ENCODE results near the gene MARCHF4. TPM values are rescaled to one million over a fixed set of nuclear protein-coding genes. Genes with fewer than 3 reads are reported as not detected.

MARCHF4 gene
- total RNA-seq, 1 experiment from 2014 or later, result 0.26 TPM

- Histone ChIP-seq H3K9ac (ENCODE audit: extremely low read depth, insufficient read length, low read length) (no peak overlapping the region), H3K79me2 (ENCODE audit: insufficient read depth, low read length) (no peaks in the 10 kb centered on the region), H2AFZ (ENCODE audit: low read length) (no peak overlapping the region), H3K4me2 (ENCODE audit: insufficient read depth, insufficient read length, low read length) (no peak overlapping the region), H3K4me1 (ENCODE audit: insufficient read depth, low read length) (no peaks in the 10 kb centered on the region), H4K8ac (replicated peaks; ENCODE audit: insufficient read length, low read depth, low read length) (no peak overlapping the region), H3T11ph (ENCODE audit: low read length) (no peak overlapping the region), H3K14ac (ENCODE audit: insufficient read depth, low read length) (no peak overlapping the region), H4K5ac (ENCODE audit: insufficient read length, low read depth, low read length) (no peak overlapping the region), H3K79me1 (ENCODE audit: insufficient read depth, low read depth, low read length, poor library complexity, severe bottlenecking) (no peaks in the 10 kb centered on the region), H4K20me1 (ENCODE audit: control insufficient read depth, insufficient read depth, insufficient read length) (no peaks in the 10 kb centered on the region), H2BK5ac (ENCODE audit: insufficient read length, low read length) (no peak overlapping the region), H3K18ac (ENCODE audit: insufficient read length, low read depth, low read length) (no peak overlapping the region), H3K27me3 (ENCODE audit: insufficient read depth, low read length) (no peaks in the 10 kb centered on the region), H2BK120ac (ENCODE audit: low read depth, low read length, poor library complexity, severe bottlenecking) (no peak overlapping the region), H3K9me3 (ENCODE audit: control insufficient read depth, low read depth, low read length) (no peaks in the 10 kb centered on the region), H3K23ac (ENCODE audit: insufficient read length, low read depth, low read length) (no peak overlapping the region), H3K56ac (ENCODE audit: insufficient read length, low read depth, low read length) (no peak overlapping the region), H2BK20ac (ENCODE audit: low read depth, low read length, poor library complexity, severe bottlenecking) (no peak overlapping the region), H3K4ac (ENCODE audit: low read depth, low read length) (no peak overlapping the region), H3K27ac (ENCODE audit: insufficient read length, low read depth, low read length) (no peak overlapping the region), H2AK5ac (ENCODE audit: insufficient read length, low read length) (no peak overlapping the region), H2BK15ac (ENCODE audit: low read depth, low read length) (no peak overlapping the region), H2BK12ac (ENCODE audit: insufficient read length, low read depth, low read length) (no peak overlapping the region), H4K91ac (ENCODE audit: insufficient read length, low read depth, low read length) (no peak overlapping the region), H3K23me2 (ENCODE audit: insufficient read length, low read depth, low read length, poor library complexity, severe bottlenecking) (no peaks in the 10 kb centered on the region)
- no peak for TF ChIP-seq CTCF (conservative IDR thresholded peaks at IDR 0.05)
- peaks cover 12 to 25% of the 10 kb centered on the region in 2 experiments for H3K4me1 Mint-ChIP-seq
- no CpG with 5 or more reads among the region's 3 CpGs for WGBS (ENCODE audit: extremely low coverage, insufficient read length, low lambda C conversion rate)
- DNase-seq, result no peak
- no peak overlapping the region for H3K4me3 Mint-ChIP-seq
- peaks cover 30% of the 10 kb centered on the region for H3K27me3 Mint-ChIP-seq (ENCODE audit: low read depth)
- H3K36me3 Mint-ChIP-seq (ENCODE audit: insufficient read depth in 1 of 3, low read depth in 3 of 3), result no peaks in the 10 kb centered on the region
- H3K9me3 Mint-ChIP-seq, result no peaks in the 10 kb centered on the region
- no peak overlapping the region for H3K27ac Mint-ChIP-seq
Observed at GRCh38 chr2:216363221-216363620, 9.1 kb downstream of the MARCHF4 start.
